Pancreas (tissue), 10 donors: ENCODE results near the gene SEL1L3. TPM values are rescaled to one million over a fixed set of nuclear protein-coding genes. Genes with fewer than 3 reads are reported as not detected.
"Not testable (repeated sequence)": the region's sequence is repeated elsewhere in the genome, so short reads cannot be mapped to it uniquely, and the experiment has no call there.

Source experiments
- ATAC-seq, 4 donors: fragments of 200-7000 bp; cut with Tn5 transposase; one replicate each; pipeline versions ENCODE4 v1.8.0 to v1.9.1; 2020; ENCODE audit warnings: mild to moderate bottlenecking in 4 of 4, moderate library complexity in 4 of 4
- DNase-seq, 6 donors: peaks; one replicate each; pipeline ENCODE4 v3.0.0-alpha.2; 2020
- FAIRE-seq: peaks from 2 replicates; lab custom pipeline; 2012; peaks lifted over from hg19 to GRCh38; lab: Jason Lieb, UNC
- H3K27ac ChIP-seq, 4 donors: fragments of 200-600 bp; sonication (generic); 1 replicate in 3 of 4; 2 replicates in 1 of 4; pipeline versions ENCODE4 v1.5.0 to v1.8.0; 2020
- H3K27me3 ChIP-seq, 4 donors: fragments of 200-600 bp; one replicate each; pipeline ENCODE4 v1.8.0; 2021
- H3K36me3 ChIP-seq, 3 donors: fragments of 200-600 bp; sonication (generic) in 1 of 3; one replicate each; pipeline versions ENCODE4 v1.5.0 to v1.8.0; 2020 to 2021
- H3K4me1 ChIP-seq, 3 donors: fragments of 200-600 bp; one replicate each; pipeline ENCODE4 v1.8.0; 2021
- H3K4me3 ChIP-seq, 4 donors: fragments of 200-600 bp; sonication (generic) in 2 of 4; one replicate each; pipeline versions ENCODE4 v1.5.0 to v1.8.0; 2020 to 2021
- H3K9me3 ChIP-seq, 4 donors: fragments of 200-600 bp; one replicate each; pipeline ENCODE4 v1.8.0; 2021
- WGBS, 2 donors: extraction: QIAGEN DNeasy Blood & Tissue Kit; methylation state at CpG; one replicate each; pipeline ENCODE4 v1.1.7; 2013; 5-methylcytosine and 5-hydroxymethylcytosine counted together
- intact Hi-C, 3 donors: fragments of 100-400 bp; cut with DNase I; formaldehyde crosslinking; loops; one replicate each; pipeline versions ENCODE4 v1.11.1 to v1.14.2; 2022
- polyA plus RNA-seq, 2 donors: library from polyadenylated mRNA; stranded (reverse); fragments of 200-250 nt; gene quantifications; one replicate each; pipeline ENCODE4 v1.2.3, GENCODE V29; 2013
- total RNA-seq, 6 donors: library from RNA; stranded (reverse); fragmentation: NEBNext Ultra II Directional in 4 of 6; extraction: Animal tissue kit (Norgen Biotek cat#: 25700) in 4 of 6; gene quantifications; one replicate each; pipeline versions ENCODE4 v1.2.1 to v1.2.4, GENCODE V29; 2021 to 2023
- TF ChIP-seq, protein P1 (sequence below), 4 donors: fragments of 200-600 bp; sonication (generic) in 3 of 4; IDR thresholded peaks; one replicate each; pipeline versions ENCODE4 v1.5.0 to v1.8.0; 2021; ENCODE audit warnings: antibody characterized with exemption in 4 of 4
- donor health status: healthy with polysubstance abuse.
- donor health status: DM: no; HTN: no; CAD: no; lungs with moderate emphysema.
- donor health status: DM: no; HTN: no; CAD: no.
- donor health status: control.
- donor health status: control.
- donor health status: Bipolar disorder and iron deficiency.
- donor health status: DM: yes; HTN: yes; CAD: no.
- donor health status: DM: no; HTN: no; CAD: no.
- donor health status: DM: no; HTN: no; CAD: no.
- donor health status: DM: yes; HTN: yes; CAD: no.

The SEL1L3 gene
- total RNA-seq (10 to 100 TPM; 31.4 to 76.7 (median 41.0) TPM), polyA plus RNA-seq (10 to 100 TPM; 18.4 to 43.2 TPM)

DNA sequence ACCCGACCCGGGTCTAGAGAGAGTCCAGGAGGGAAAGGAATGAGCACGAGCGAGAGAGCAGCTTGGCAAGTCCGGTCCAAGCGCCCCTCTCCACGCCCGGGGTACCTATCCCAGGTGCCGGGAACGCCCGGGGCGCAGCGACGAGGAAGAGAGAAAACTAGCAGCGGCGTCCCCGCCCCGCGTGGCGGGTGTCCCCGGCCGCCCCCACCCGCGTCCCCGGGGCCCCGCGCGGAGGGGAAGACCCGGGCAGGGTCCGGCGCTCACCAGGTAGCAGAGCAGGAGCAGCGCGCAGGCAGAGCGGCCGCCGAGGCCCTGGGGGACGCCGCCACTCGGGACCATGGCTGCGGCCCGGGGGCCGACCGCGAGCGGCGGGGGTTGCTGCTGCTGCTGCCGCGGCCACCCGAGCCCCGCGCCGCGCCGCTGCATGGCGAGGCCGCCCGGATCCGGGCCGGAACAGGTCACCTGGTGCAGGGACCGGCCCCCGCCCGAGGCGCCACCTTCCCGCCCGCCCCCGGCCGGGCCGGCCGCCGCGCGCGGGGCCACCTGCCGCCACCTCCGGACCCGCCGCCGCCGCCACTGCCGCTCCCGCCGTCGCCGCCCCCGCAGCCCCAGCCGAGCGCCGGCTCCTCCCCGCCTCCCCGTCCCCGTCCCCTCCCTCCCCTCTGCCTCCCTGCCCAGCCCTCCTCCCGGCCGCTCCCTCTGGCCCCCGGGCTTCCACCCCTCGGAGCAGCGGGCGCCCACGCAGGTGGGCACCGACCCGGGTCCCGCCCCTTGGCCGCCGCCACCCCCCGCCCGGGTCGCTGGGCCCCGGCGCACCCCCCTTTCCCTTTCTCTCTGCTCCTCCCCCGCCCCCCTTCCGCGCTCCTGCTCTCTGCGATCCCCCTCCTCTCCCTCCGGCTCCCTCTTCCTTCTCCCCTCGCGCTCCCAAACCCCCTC is at the start of gene SEL1L3:
Gene SEL1L3 (minus strand): TSS at position 578 of the 936 bp plus-strand sequence. CDS start 152 bp downstream, at position 426.
- H3K9me3 ChIP-seq: no peaks in the 10 kb centered on the region
- peak within 1 kb of the TSS; percentile 81 to 93 (median 86) for H3K27ac ChIP-seq
- TF ChIP-seq, protein P1, sequence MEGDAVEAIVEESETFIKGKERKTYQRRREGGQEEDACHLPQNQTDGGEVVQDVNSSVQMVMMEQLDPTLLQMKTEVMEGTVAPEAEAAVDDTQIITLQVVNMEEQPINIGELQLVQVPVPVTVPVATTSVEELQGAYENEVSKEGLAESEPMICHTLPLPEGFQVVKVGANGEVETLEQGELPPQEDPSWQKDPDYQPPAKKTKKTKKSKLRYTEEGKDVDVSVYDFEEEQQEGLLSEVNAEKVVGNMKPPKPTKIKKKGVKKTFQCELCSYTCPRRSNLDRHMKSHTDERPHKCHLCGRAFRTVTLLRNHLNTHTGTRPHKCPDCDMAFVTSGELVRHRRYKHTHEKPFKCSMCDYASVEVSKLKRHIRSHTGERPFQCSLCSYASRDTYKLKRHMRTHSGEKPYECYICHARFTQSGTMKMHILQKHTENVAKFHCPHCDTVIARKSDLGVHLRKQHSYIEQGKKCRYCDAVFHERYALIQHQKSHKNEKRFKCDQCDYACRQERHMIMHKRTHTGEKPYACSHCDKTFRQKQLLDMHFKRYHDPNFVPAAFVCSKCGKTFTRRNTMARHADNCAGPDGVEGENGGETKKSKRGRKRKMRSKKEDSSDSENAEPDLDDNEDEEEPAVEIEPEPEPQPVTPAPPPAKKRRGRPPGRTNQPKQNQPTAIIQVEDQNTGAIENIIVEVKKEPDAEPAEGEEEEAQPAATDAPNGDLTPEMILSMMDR (IDR thresholded peaks at IDR 0.05): no peak
- ATAC-seq (peak; percentile 44 to 71 (median 52)), DNase-seq (peak; percentile 72 to 88 (median 78)), FAIRE-seq (no peak)
- H3K27me3 ChIP-seq: no peaks in the 10 kb centered on the region
- H3K4me1 ChIP-seq: peaks cover 0 to 23% (median 19%) of the 10 kb centered on the region in 3 donors
- WGBS, 2 donors: 0 to 1% methylated on average over 28 to 113 of the region's 115 CpGs
- H3K4me3 ChIP-seq: peak within 1 kb of the TSS; percentile 64 to 92 (median 74)
- intact Hi-C loops: no loop called here
- no peaks in the 10 kb centered on the region for H3K36me3 ChIP-seq

DNA sequence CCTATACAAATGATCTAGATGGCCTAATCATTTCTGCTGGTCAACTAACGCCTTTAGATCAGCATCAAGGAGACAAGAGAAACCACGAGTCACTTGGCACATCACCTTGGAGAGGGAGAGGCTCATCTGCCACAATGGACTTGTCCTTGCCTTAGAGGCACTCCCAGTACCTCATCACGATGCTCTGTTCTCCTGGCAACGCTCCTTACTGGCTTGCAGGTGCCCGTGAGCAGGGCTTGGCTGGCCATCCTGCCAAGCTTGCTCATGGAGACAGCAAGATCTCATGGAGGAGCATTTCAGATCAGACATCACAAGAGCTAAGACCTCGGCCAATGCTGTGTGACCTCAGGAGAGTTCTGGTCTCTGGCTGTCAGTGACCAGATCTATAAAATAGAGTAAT is 48.6 kb upstream of the SEL1L3 start:
- H3K4me3 ChIP-seq: no peak overlapping the region
- peaks cover 0 to 10% (median 0%) of the 10 kb centered on the region in 3 donors for H3K4me1 ChIP-seq
- TF ChIP-seq, protein P1 (IDR thresholded peaks at IDR 0.05): no peak
- ATAC-seq (no peak), FAIRE-seq (no peak), DNase-seq (no peak)
- H3K27me3 ChIP-seq: no peaks in the 10 kb centered on the region
- no peaks in the 10 kb centered on the region for H3K36me3 ChIP-seq
- no peaks in the 10 kb centered on the region for H3K9me3 ChIP-seq
- H3K27ac ChIP-seq: no peak overlapping the region
- intact Hi-C loops: no loop called here
- 74 to 84% methylated on average over 6 of the region's 6 CpGs for WGBS, 2 donors

DNA sequence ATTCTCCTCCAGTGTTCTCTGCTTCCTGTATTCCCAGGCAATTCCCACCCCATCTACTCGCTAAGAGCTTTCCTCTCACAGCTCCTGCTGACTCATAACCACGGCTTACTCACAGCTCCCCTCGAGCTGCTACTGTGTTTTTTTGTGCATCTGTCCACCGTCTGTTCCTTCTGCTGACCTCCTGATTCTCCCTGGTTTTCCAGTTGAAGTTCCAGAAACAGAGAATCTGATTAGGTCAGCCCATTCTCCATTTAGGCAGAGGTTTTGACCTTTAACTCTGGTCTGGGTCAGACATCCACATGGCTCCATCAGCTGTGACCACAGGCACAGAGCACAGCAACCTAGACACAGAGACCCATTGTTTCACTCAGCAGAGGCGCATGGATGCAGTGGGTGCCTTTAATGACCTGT is 45.7 kb upstream of the SEL1L3 start:
- WGBS, 2 donors: 64 to 74% methylated on average over 5 of the region's 5 CpGs
- no peak for FAIRE-seq
- intact Hi-C loops: no loop called here
- peak in 2 of 4 donors; percentile 41 to 63 for ATAC-seq
- DNase-seq: no peak
- Histone ChIP-seq H3K4me1 (no peaks in the 10 kb centered on the region), H3K36me3 (no peaks in the 10 kb centered on the region), H3K27me3 (no peaks in the 10 kb centered on the region), H3K9me3 (no peaks in the 10 kb centered on the region), H3K27ac (no peak overlapping the region), H3K4me3 (no peak overlapping the region)
- TF ChIP-seq, protein P1 (IDR thresholded peaks at IDR 0.05): no peak

DNA sequence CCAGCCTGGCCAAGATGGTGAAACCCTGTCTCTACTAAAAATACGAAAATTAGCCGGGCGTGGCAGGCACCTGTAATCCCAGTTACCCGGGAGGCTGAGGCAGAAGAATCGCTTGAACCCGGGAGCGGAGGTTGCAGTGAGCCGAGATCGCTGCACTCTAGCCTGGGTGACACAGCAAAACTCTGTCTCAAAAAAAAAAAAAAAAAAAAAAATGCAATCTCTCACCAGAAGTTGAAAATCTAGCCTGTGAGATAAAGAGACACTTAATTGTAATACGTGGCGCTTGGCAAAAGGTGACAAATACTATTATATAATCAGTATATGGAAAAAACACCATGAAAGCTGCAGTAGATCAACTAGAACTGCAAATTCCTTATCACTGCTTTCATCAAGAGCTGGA is 43.3 kb upstream of the SEL1L3 start:
- H3K36me3 ChIP-seq, ATAC-seq, H3K27me3 ChIP-seq, DNase-seq, H3K27ac ChIP-seq, H3K9me3 ChIP-seq, FAIRE-seq, intact Hi-C loops, H3K4me3 ChIP-seq, H3K4me1 ChIP-seq: not testable (repeated sequence)
- WGBS, 2 donors: 89 to 93% methylated on average over 11 of the region's 11 CpGs

DNA sequence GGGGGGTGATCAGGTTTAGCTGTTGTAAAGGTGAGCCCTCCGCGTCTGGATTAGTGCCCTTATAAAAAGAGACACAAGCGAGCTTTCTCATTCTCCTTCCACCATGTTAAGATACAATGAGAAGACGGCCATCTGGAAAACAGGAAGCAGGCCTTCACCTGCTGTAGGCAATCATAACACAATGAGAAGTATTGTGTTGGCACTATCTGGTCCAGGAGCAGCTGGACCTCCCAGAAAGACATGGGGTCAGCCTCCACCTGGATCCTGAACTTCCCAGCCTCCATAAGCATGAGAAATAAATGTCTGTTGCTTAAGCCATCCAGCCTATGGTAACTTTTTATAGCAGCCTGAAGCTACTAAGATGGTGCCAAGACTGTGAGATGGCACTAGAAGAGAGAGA is 42.6 kb upstream of the SEL1L3 start:
- FAIRE-seq (no peak), DNase-seq (no peak), ATAC-seq (no peak)
- no peaks in the 10 kb centered on the region for H3K9me3 ChIP-seq
- no peak overlapping the region for H3K27ac ChIP-seq
- TF ChIP-seq, protein P1 (IDR thresholded peaks at IDR 0.05): no peak
- 95 to 96% methylated on average over 4 of the region's 4 CpGs for WGBS, 2 donors
- H3K36me3 ChIP-seq: no peaks in the 10 kb centered on the region
- intact Hi-C loops: no loop called here
- H3K27me3 ChIP-seq: no peaks in the 10 kb centered on the region
- H3K4me3 ChIP-seq: no peak overlapping the region
- H3K4me1 ChIP-seq: no peaks in the 10 kb centered on the region
